T follicular helper cell (primary cell): Measurements from ENCODE around the gene P2RY11.
A peak's percentile ranks its signal among the peaks of the same experiment; 100 is the strongest.

ENCODE experiments used
- DNase-seq: peaks from one replicate; pipeline ENCODE4 v3.0.0-alpha.2; 2020; ENCODE audit warnings: low read depth

Gene P2RY11

DNA sequence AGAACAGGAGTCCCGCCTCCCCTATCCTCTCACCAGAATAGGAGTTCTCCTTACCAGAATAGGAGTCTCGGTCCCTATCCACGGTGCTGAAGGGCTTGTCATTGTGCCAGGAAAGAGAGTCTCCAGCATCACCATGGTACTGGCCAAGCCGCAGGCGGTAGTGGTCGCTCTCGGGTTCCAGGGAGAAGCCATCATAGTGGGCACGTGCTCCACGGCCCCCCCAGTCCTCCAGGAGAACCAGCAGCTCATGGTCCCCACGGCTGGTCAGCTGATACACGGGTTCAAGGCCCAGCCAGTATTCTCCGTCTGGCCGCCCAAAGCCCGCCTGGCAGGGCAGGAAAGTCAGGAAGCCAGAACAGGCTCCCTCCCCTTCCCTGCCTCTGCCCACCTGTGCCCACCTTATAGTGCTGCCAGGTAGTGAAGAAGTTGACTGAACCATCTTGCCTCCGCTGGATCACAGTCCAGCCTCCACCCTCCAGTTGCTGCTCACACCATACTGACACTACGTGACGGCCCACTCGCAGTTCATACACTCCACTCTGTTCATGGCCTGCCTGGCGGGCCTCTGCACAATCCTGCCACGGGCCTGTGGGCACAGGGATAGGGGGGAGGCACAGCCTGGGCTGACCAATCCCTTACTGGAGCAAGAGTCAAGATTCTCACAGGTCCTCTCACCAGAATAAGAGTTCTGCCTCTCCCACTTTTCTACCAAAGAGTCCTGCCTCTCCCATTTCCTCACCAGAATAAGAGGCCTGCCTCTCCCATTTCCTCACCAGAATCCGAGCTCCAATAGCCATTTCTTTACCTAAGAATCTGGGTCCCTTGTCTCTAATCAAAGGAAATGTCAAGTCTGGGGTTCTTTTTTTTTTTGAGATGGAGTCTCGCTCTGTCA lies 18.0 kb upstream of the P2RY11 start:
- DNase-seq, result no peak

DNA sequence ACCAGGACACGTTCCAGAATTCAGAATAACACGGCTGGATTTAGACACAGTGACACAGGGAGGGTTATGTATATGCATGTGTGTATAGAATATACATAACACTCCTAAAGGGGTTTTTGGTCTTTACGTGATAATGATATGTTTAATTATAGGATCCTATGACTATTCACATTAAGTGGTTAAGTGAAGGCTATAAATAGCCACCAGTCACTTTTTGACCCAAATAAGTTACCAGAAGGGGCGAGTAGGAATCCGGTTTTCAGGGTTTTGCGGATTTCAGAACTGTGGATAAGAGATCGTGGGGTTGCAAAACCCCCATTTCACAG lies 15.9 kb upstream of the P2RY11 start:
- no peak for DNase-seq

DNA sequence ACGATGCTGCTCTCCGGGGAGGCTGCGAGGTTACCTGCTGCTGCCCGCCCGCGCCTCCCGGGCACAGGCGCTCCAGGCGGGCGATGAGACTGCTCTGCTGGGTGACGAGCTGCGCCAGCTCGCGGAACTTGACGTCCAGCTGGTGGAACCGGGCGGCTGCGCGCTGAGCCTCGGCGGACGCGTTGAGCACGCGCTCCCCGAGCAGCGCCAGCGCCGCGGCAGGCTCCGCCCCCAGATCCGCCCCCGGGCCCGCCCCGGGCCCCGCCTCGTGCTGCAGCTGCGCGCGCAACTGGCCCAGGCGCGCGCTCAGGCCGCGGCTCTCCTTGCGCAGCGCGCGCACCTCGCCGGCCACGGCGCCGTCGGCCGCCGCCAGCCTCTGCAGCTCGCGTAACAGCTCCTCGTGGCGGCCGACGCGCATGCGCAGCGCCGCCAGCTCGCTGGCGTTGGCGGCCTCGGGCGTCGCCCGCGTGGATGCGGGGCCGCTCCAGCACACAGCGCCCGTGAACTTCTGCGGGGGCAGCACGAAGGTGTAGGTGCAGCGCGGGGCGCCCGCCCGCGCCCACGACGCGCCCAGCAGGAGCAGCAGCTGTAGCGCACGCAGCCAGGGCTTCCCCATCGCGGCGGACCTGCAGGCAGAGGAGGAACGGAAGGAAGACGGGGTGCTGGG lies 15.4 kb upstream of the P2RY11 start:
- DNase-seq, result peak; percentile 84

DNA sequence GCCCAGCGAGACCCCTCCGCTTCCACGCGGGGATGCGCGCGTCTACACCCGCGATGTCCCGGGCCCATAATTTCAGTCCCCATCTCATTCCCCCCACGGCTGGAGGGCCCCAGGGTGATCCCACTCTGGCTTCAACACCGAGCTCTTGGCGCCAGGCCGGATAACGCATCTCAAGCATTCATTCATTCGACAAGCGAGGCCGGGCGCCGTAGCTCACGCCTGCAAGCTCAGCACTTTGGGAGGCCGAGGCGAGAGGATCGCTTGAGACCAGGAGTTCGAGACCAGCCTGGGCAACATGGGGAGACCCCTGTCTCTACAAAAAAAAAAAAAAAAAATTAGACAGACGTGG lies 14.9 kb upstream of the P2RY11 start:
- no peak for DNase-seq

DNA sequence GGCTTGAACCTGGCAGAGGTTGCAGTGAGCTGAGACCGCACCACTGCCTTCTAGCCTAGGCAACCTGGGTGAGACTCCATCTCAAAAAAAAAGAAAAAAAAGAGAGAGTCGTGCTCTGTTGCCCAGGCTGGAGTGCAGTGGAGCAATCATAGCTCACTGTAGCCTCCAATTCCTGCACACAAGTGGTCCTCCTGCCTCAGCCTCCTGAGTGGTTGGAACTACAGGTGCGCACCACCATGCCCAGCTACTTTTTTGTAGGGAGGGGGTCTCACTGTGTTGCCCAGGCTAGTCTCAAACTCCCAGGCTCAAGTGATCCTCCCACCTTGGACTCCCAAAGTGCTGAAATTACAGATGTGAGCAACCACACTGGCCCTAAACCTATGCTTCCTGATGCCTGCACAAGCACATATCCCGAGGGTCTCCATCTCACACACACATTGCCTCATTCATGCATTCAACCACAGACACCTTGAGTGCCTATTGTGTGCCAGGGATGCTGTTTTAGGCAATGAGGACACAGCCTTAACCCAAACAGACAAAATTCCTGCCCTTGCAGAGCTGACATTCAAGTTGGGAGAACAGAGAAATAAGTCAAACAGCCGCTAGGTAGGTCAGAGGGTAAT lies 11.2 kb upstream of the P2RY11 start:
- DNase-seq, result no peak

DNA sequence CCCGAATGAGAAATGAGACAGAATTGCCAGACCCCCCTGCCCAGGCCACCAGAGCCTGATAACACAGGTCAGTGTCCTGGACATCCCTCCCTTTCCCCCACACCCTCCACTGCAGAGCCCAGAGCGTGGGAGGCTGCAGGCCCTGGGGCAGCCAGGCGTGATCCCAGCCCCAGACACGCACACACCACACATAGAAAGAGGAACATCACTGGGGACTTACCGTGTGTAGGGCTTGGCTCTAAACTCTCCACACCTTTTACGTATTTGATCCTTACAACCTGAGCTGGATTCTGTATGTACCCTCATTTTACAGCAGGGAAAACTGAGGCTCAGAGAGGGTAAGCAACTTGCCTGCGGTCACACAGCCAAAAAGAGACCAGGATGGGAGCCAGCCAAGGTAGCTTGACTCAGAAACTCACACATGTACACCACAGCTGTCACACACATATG lies 8.7 kb upstream of the P2RY11 start:
- no peak for DNase-seq

DNA sequence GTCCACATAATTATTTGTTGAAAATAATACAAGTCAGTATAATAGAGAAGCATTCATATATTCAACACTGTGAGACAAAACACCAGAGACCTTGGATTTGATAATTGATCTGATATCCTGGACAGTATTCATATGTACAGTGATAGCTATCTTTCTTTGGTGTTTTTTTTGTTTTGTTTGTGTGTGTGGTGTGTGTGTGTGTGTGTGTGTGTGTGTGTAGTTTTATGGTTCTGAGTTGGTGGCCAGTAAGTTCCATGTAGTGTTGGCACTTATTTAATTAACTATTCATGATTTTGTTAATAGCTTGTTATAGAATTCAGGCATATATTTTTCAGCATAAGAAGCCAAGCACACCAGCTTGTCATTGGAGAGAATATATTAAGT lies 7.4 kb upstream of the P2RY11 start:
- no peak for DNase-seq

DNA sequence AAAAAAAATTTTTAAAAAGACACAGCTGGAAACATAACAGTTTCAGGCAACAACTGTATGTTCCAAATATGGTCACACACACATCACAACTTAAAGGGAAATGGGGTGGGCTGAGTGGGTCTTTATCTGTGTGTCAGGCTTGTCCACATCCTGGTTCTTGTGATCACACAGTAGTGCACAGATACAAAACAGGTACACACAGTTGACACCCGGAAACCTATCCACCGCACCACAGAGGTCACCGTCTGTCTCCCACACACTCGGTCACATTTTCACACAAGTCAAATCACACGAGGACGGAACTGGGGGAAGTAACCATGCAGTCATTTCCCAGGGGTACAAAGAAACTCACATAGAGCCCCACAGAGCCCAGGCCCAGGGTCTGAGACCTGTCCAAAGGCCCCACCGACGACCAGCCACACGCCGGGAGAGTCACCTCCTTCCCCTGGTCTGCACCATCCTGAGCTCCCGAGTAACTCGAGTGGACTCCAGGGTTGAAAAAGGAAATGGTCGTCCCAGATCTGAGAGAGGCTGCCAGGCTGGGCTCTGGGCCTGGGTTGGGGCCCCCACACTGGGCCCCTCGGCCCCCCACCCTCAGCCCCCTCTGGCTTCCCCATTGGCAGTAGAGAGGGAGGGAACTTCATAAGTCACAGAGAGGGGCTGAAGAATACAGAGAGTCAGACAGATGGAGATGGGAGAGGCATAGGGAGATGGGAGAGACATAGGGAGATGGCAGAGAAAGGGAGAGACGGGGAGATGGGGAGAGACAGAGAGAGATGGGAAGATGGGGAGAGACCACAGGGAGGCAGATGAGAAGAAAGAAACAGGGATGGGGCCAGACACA lies 6.6 kb upstream of the P2RY11 start:
- peak; percentile 73 for DNase-seq

DNA sequence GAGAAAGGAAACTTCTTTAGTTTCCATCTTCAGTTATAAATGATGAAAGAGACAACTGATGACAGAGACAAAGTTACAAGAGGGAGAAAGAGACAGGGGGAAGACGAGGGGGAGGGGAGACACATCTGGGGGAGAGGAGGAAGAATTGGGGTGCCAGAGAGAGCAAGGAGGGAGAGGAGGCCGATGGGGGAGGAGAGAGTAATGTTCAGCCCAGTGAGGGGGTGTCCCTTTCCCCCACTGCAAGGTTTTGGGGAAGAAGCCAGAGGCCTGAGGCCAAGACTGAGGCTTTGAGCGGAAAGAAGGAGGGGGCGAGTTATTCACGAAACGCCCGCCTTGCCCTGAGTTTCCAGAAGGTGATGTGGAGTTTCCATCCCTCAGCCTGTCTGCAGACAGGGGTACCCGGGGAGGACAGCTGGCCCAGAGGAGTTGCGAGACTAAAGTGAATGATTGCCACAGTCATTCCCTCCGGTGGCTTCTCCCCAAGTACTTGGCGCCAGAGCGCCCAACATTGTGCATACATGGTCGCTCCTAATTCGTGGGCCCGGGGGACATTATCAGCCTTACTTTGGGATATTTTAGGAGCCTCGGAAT lies 5.9 kb upstream of the P2RY11 start:
- peak; percentile 57 for DNase-seq

DNA sequence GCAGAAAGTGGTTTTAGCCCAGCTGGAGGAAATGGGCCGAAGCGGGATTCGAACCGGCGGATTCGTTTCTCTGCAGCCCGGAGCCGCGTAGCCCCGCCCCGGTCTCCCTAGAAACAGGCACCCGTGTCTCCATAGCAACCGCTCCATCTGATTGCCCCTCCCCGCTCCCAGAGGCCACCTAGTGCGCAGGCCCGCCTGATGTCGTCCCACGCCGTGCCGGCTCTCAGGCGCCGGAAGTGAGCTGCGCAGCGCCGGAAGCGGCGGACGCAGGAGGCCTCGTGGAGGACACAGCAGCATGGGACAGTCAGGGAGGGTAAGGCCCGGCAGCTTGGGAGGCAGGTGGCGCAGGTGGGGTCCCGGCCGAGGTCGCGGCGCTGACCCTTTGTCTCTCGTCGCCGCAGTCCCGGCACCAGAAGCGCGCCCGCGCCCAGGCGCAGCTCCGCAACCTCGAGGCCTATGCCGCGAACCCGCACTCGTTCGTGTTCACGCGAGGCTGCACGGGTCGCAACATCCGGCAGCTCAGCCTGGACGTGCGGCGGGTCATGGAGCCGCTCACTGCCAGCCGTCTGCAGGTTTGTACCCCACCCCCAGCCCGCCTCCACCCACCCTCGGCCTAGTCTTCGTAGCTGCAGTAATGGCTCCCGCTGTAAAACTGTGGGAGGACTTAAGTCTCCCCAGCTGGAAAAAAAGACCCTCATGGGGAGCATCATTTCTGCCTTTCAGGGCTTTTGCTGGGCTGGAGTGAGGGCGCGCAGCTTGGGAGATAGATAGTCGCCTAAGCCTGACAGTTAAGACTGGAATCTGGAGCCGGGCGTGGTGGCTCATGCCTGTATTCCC lies 5.2 kb upstream of the P2RY11 start, which contains the start of gene PPAN:
Gene PPAN (plus strand): TSS at position 263 of the 837 bp plus-strand sequence. CDS start 33 bp downstream, at position 296.
- DNase-seq, result peak; percentile 98

DNA sequence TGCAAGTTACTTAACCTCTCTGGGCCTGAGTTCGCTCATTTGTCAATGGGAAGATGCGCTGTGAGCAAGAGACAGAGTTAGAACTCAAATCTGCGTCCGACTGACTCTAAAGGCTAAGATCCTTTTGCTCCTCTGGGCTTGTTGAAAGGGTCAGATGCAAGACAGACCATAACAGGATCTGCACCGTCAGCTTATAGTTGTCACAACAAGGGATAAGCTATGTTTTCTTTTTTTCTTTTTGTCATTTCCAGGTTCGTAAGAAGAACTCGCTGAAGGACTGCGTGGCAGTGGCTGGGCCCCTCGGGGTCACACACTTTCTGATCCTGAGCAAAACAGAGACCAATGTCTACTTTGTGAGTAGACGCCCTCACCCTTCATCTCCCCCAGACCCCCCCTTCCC lies 4.2 kb upstream of the P2RY11 start:
- DNase-seq, result no peak

DNA sequence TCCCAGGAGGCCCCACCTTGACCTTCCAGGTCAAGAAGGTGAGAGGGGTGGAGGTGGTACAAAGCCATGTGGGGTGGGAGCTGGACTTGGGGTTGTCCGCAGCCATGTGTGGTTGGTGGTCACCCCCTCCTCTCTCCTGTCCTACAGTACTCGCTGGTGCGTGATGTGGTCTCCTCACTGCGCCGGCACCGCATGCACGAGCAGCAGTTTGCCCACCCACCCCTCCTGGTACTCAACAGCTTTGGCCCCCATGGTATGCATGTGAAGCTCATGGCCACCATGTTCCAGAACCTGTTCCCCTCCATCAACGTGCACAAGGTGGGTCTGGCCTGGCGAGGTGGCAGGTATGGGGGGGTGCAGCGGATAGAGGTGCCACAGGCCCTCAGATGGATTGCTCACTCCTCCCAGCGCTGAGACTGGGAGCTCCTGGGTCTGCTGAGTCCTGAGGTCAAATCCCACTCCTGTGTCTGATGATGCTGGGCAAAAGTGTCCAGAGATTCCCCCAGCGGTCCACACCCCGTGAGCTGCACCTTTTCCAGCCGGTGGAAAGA lies 3.6 kb upstream of the P2RY11 start:
- no peak for DNase-seq

DNA sequence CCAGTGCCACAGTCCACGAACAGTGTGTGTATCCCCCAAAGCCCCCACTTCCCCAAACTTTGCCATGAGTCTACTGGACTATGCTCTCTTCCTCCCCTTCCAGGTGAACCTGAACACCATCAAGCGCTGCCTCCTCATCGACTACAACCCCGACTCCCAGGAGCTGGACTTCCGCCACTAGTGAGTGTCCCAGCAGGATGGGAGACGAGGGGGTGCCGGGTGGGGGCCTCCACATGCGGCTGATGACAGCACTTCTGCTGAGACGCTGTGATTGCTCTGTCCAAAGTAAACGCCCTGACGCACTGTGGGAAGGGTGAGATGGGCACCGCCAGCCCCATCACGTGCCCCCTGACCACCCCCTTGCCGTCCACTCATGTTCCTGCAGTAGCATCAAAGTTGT lies 2.0 kb upstream of the P2RY11 start:
- no peak for DNase-seq

DNA sequence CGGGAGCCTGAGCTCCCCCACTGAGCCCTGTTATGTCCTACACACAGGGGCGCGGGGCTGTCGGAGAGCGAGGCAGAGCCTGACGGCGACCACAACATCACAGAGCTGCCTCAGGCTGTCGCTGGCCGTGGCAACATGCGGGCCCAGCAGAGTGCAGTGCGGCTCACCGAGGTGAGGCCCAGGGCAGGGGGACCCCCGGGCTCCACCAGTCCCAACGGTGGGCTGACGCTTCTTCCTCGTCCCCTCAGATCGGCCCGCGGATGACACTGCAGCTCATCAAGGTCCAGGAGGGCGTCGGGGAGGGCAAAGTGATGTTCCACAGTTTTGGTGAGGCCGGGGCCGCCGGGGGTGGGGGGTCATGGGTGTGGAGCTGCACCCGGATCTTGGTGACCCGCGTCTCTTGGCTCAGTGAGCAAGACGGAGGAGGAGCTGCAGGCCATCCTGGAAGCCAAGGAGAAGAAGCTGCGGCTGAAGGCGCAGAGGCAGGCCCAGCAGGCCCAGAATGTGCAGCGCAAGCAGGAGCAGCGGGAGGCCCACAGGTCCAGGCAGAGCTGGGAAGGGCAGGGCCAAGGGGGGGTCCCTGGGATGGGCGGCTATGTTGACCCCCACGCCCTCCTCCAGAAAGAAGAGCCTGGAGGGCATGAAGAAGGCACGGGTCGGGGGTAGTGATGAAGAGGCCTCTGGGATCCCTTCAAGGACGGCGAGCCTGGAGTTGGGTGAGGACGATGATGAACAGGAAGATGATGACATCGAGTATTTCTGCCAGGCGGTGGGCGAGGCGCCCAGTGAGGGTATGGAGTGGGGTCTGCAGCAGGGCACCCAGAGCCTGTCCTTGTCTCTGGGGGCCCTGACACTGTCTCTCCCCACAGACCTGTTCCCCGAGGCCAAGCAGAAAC lies 1.2 kb upstream of the P2RY11 start:
- no peak for DNase-seq

DNA sequence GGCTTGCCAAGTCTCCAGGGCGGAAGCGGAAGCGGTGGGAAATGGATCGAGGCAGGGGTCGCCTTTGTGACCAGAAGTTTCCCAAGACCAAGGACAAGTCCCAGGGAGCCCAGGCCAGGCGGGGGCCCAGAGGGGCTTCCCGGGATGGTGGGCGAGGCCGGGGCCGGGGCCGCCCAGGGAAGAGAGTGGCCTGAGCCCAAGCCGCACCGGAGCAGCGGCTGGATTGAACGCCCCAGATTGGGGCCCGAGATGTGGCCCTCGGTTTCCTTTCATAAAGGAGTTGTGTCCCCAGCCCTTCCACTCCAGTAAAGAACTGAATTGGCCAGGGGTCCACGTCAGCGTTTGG lies 548 bp upstream of the P2RY11 start:
- DNase-seq, result no peak

DNA sequence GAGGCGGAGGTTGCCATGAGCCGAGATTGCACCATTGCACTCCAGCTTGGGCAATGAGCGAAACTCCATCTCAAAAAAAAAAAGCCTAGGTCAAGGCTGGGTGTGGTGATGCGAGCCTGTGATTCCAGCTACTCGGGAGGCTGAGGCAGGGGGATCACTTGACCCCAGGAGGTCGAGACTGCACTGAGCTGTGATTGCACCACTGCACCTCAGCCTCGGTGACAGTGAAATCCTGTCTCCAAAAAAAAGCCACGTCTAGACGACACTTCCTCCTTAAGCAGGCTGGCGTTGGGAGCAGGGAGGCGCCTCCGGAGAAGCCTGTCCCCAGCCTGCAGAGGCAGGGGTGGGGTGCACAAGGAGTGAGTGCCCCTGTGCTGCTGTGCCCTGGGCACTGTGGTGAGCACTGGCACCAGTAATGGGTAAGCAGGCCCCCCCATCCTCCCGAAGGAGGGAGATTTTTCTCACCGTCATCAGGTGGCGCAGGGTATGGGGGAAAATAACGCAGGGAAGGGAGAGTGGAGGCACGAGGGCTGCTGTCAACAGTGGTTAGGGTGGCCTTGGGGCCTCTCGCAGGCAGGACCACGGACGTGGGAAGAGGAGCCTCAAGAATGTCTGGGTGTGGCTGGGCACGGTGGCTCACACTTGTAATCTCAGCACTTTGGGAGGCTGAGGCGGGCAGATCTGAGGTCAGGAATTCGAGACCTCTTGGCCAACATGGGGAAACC lies 706 bp downstream of the P2RY11 start:
- peak; percentile 46 for DNase-seq

DNA sequence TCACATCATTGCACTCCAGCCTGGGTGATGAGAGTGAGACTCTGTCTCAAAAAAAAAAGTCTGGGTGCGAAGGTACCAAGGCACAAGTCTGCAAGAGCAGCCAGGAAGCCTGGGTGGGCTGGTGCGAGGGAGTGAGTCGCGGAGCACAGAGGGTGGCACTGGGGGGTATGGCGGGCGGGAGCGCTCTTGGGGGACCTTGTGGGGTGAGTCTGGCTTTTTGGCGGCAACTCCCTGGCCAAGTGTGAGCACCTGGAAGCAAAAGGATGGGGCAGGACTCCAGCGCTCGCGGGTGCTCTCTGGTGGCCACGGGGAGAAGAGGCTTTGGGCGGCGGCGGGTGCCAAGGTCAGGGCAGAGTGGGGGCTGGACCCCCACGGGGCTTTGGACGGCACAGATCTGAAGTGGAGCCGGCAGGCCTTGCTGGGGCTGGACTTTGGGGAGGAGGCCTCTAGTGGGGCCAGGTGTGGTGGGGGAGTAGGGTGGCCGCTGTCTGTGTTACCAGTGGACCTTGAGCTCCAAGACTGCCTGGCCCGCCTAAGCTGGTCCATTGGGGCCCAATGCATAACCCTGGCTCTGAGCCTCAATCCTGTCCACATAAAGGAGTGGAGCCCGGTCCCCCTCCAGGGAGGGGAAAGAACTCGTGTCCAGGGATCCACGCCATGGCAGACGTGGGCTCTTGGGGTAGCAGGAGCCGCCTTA lies 1.6 kb downstream of the P2RY11 start:
- peak; percentile 62 for DNase-seq

DNA sequence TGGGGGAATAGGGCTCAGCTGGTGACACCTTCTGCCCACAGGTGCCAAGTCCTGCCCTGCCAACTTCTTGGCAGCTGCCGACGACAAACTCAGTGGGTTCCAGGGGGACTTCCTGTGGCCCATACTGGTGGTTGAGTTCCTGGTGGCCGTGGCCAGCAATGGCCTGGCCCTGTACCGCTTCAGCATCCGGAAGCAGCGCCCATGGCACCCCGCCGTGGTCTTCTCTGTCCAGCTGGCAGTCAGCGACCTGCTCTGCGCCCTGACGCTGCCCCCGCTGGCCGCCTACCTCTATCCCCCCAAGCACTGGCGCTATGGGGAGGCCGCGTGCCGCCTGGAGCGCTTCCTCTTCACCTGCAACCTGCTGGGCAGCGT lies 2.1 kb downstream of the P2RY11 start:
- DNase-seq, result no peak
